Measurements from ENCODE around the gene TXNDC11.

TXNDC11 gene

DNA sequence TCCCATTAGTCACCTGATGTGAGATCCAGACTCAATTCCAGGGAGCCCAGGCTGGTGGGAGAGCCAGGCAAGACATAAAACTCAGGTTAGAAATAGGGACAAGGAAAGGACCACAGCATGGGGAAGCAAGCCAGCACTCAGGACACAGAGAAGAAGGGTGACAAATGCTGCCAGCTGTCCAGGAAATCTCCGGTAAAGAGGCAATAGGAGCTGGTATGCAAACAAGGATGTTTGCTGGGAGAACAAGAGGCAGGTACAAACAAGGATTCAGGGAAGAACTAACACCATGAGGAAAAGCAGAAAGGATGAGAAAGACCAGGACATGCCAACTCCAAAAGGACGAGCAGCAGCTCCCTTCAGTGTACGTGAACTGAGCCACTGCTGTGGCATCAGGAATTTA lies 10.2 kb upstream of the TXNDC11 start:
- DNase-seq, result no peak

DNA sequence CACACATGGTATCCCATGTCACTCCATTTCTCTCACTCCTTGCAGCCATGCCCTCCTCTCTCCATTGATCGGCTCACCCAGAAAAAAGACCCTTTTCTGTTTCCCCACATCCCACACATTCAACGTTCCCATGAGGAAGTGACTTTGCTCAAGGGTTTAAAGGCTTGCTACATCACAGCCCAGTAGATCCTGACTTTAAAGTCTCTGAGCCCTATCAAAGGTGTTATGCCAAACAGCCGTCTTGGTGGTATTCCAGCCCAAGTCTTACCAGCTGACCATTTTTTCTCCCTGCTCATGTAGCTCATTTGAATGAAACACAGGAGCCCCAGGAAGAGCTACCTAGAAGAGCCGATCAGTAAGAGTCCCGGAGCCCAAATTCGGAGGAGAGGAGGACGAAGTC lies 7.4 kb upstream of the TXNDC11 start:
- no peak for DNase-seq

DNA sequence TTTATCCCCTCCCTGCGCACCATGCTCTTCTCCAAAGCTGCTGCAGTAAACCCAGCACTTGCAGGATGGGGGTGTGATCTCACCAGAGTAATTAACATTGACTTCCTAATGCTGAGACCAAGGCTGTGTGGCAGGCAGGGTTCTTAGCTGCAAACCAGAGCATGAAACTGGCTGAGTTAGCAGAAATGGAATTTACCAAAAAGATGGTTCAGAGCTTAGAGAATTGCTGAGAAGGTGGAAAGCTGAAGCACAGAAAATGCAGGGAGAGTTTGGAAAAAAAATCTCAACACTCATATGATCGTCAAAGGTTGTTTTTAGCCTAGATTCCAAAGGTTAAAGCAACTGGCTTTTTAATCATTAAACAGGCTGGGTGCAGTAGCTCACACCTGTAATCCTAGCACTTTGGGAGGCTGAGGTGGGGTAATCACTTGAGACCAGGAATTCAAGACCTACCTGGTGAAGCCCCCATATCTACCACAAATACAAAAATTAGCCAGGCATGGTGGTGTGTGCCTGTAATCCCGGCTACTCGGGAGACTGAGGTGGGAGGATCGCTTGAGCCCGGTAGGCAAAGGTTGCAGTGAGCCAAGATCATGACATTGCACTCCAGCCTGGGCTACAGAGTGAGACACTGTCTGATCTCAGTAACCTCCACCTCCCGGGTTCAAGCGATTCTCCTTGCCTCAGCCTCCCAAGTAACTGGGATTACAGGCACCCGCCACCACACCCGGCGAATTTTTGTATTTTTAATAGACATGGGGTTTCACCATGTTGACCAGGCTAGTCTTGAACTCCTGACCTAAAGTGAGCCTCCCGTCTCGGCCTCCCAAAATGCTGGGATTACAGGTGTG lies 6.0 kb upstream of the TXNDC11 start:
- no peak for DNase-seq

DNA sequence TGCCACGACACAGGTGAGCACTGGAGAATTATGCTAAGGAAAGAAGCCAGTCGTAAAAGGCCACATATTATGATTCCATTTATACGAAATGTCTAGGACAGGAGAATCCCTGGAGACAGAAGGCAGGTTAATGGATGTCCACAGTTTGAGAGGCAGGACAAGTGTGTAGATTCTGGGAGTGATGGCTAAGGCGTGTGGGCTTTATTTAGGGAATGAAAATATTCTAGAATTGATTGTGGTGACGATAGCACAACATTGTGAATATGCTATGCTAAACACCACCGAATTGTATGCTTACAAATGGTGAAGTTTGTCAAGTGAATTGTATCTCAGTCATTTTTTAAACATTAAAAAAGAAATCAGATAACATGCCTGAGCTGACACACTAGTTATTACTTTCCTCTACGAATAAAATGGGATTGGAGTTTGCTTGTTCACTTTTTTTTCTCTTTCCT lies 5.3 kb upstream of the TXNDC11 start:
- DNase-seq, result no peak

DNA sequence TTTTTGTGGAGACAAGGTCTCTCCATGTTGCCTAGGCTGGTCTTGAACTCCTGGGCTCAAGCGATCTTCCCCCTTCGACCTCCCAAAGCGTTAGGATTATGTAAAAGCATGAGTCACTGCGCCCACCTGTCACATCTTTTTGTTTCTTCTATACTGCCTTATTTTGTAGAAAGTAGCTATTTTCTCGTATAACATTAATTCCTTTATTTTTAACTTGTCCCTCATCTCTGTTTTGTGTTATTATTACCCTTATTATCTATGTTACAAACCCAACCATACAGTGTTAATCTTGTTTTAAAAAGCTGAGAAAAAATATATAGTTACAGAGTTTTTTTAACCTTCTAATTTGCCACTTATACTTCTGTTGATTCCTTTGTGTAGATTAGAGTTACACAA lies 1.4 kb upstream of the TXNDC11 start:
- no peak for DNase-seq

DNA sequence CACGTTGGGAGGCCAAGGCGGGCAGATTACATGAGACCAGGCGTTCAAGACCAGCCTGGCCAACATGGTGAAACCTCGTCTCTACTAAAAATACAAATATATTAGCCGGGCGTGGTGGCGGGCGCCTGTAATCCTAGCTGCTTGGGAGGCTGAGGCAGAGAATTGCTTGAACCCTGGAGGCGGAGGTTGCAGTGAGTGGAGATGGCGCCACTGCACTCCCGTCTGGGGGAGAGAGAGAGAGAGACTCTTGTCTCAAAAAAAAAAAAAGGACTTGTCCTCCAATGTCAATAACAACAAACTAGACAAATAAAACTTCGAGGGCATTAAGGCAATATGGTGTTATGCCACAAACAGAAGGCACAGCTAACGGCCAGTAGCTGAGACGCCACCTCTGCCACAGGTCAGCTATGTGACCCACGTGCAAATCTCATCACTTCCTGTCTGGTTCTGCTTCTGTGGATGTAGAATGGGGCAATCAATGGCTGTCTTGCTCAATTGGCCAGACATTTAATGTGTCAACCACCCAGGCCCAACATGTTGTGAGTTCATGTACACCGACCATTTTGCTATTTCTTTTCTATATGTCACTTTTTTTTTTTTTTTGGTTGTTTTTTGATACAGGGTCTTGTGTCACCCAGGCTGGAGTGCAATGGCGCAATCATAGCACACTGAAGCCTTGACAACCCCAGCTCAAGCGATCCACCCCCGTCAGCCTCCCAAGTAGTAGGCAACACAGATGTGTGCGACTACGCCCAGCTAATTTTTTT lies 834 bp upstream of the TXNDC11 start:
- DNase-seq, result peak; percentile 47

DNA sequence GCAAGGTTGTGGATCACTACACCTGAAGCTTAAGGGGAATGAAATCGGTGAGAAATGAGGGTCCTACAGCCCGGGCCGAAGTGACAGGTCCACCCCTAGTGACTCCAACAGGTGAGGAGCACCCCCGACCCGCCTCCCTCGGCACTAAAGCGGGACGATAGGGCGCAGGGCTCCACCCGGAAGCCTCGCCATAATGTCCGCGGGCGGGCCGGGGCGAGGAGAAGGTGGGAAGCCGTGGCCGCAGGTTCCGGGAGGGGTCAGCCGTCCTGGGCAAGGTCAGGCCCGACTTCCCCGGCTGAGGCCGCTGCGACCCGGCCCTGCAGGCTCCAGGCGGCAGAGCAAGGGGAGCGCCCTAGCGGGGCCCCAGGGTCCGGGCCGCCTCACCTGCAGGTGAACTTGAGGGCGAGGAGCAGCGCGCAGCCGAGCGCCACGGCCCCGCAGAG lies 543 bp downstream of the TXNDC11 start:
- DNase-seq, result peak; percentile 30

DNA sequence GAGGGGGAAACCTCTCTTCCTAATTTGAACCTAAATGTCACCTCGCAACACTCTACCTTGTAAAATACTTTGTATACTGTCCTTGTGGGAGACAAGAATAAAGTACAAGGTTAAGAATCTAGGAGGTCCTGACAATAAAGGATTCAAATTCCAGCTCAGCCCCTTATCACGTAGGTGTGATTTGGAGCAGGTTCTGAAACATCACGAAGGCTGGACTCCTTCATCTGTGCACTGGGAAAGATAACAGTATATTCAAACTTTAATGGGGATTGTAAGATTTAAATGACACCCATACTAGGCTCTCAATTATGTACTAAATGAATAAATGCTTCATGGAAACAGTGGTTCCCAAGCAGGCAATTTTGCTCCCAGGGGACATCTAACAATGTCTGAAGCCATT lies 2.1 kb downstream of the TXNDC11 start:
- DNase-seq, result no peak

DNA sequence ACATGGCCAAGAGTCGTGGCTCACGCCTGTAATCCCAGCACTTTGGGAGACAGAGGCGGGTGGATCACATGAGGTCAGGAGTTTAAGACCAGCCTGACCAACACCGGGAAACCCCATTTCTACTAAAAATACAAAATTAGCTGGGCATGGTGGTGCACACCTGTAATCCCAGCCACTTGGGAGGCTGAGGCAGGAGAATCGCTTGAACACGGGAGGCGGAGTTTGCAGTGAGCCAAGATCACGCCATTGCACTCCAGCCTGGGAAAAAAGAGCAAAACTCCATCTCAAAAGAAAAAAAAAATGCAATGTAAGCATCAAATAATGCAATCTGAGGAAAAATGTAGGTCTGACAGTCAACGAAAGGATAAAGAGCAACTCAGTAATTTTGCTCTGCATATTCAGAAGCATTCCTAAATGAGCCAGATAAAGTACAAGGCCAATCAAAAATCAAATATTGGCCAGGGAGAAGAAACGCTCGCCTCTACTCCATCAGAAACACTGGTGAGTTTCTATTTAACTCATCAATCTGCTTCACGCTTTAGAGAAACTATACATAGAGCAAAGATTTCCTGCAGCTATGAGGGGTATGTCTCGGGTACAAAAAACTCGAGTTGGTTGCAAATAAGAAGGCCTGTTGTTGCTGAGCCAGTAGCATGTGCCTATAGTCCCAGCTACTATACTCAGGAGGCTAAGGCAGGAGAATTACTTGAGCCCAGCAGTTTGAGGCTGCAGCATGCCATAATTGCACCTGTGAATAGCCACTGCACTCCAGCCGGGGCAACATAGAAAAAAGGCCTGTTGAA lies 3.7 kb downstream of the TXNDC11 start:
- no peak for DNase-seq

DNA sequence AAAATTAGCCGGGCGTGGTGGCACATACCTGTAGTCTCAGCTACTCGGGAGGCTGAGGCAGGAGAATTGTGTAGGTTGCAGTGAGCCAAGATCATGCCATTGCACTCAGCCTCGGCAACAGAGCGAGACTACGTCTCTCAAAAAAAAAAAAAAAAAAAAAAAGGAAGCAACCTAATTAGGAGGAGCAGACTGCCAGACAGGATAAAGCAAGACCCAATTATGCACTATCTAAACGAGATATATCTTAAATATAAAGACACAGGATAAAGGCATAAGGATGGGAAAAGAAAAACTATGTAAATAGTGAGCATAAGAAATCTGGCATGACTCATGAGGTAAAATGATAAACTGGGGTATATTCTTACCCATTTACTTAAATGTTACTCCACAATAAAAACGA lies 4.9 kb downstream of the TXNDC11 start:
- DNase-seq, result no peak

DNA sequence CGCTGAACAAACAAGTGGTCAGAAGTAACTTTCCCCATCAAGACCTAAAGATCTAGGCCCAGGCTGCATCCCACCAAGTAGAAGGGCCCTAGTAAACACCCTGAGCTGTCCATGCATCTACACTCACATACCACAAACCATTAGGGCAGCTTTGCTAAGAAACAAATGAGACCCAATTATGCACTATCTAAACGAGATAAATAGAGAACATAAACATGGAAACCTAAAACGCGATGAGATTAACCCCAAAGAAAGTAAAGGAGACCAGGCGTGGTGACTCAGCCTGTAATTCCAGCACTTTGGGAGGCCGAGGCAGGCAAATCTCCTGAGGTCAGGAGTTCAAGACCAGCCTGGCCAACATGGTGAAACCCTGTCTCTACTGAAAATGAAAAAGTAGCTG lies 5.8 kb downstream of the TXNDC11 start:
- no peak for DNase-seq

DNA sequence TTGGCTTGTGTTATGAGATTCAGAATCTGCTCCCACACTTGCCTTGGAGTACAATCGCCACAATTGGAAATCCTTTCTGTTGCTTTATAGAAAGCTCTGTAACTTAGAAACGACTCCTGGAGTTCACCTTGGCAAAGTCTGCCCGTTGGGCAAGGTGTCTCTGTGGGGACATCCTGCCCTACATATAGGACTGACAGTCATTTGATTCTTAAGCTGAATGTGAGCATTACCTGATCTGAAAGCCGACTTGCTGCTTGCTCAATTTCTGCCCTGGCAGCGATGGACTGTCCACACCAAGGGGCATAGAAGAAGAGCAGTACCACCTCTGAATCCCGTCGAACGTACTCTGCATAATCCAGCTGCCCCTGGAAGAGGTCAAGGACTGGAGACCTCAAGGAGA lies 6.9 kb downstream of the TXNDC11 start:
- DNase-seq, result no peak

DNA sequence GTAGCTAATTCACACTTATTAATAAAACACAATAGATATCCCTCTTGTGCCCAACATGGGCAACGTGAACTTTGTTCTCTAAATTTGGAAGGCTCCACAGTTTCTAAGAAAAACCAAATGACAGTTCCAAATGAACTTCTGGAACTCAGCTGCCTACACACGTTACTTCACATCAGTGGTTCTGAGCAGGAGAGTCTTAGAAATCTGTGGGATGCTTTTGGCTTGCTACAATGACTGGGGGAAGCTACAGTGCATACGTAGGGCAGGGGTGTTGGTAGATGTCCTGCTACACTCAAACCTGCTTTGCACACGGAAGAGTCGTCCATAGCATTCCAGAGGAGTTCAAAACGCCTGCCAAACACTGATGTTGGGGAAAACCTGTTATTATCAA lies 8.0 kb downstream of the TXNDC11 start:
- DNase-seq, result no peak

DNA sequence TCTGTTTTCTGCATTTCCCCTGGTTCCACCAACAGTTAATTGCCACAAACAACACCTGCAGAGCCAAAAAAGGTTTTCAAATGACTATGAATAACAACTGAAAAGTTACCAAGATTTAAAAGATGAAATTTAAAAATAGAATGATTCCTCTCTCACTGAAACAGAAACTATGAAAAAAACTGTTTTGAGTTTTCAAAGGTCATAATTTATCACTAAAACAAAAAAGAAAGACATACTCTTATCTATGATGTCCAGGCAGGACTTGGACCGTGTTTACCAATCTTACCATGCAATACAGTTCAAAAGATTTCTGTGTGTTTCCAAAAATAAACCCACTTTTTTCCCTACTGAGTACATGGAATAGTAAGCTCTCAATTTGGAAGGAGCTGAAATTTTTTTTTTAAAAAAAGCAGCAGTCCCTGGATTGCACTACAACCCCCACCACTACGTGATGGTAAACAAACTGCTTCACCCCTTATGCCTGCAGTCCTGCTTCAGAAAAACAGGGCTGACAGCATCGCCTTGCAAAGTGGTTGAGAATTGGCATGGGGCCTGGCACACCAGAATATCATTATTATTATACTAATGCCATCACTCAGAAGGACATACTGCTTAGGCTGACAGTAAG lies 8.5 kb downstream of the TXNDC11 start:
- DNase-seq, result peak; percentile 65

DNA sequence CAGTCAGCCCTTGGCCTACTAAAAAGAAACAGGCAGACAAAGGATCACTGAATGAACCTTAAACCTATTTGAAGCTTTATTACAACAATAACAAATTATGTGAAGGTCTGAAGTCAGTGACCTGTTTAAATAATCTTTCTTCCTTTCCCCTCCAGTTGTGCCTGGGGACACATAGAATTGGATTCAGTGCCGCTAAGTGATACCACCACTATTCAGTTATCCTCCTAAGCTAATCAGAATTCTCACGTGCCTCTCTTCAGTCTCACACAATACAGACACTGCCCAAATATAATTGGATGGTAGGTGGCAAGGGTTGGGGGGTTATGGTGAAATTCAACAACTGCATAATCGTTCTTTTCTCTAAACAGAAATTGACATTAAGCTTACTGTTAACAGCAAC lies 11.4 kb downstream of the TXNDC11 start:
- DNase-seq, result no peak

DNA sequence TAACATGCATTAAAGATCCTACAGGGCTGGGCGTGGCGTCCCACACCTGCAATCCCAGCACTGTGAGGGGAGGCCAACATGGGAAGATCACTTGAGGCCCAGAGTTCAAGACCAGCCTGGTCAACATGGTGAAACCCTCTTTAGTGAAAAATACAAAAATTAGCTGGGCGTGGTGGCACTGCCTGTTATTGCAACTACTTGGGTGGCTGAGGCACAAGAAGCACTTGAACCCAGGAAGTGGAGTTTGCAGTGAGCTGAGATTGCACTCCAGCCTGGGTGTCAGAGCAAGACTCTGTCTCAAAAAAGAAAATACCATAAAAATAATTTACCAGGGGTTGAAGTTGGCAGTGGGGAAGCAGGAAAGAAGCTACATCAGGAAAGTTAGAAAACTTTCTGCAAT lies 12.9 kb downstream of the TXNDC11 start:
- no peak for DNase-seq

DNA sequence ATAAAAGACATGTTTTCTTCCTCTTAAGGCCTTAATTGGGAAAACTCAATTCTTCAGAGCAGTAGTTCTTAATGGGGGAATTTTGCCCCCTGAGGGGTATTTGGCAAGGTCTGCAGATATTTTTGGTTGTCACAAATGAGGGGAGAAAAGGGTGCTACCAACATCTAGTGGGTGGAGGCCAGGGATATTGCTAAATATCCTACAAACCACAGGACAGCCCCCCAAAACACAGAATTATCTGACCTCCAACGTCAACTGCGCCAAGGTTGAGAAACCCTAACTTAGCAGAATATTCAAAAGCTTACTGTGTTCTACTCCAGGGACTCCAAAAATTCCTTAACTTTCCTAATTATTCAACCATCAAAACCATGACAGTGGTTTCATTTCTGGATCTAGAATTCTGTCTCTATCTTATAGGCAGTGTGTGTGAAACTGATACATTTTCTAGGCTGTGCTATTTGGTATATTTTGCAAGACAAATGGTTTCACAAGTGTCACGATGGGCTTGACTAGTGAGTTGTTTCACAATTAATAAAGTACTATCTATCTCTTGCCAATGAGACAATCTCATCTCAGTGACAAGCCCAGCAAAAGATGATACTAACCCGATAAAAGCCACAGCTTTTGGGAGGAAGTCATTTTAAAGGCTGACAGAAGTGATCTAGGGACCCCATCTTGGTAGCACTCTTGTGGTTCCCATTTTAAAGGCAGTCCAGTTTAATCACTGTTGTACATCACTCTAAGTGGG lies 14.7 kb downstream of the TXNDC11 start:
- peak; percentile 60 for DNase-seq

DNA sequence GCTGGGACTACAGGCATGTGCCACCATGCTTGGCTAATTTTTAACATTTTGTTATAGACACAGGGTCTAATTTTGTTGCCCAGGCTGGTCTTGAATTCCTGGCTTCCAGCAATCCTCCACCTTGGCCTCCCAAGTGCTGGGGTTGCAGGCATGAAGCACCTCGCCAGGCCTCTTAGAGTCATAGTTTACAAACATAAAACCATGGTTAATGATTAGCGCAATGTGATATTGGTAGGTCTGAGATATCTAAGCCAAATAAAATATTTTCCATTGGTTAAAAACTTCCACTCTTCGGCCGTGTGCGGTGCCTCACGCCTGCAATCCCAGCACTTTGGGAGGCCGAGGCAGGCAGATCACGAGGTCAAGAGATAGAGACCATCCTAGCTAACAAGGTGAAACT lies 16.6 kb downstream of the TXNDC11 start:
- DNase-seq, result no peak

DNA sequence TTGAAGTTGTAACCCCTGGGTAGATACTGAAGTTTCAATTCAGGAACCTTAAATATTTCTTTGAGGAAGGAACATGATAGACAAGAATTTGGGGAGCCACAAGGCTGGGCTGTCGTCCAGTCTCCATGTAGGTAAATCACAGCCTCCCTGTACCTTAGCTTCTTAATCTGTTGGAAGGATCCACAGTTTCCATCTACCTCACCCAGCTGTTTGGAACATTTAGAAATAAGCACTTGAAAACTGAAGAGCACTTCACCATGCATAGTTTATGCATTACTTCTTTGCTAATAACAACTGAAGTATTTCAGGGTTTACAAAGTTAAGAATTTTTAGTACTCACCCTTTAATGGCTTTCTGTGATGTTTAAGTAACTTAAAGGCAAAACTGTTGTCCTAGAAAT lies 17.2 kb downstream of the TXNDC11 start:
- no peak for DNase-seq

DNA sequence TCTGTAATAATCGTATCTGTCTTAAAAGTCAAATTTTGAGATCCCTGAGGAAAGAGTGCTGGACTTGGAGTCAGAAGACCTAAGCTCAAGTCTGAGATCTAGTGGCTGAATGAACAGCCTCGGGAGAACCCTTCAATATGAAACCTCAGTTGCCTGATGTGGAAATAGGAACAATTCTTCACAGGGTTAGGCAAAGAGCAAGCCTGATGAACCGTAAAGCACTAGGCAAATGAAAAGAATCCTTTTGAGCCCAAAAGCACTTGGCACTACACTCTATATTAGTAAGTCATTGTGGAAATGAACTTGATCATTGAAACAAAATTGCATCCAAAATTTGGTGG lies 20.2 kb downstream of the TXNDC11 start:
- DNase-seq, result no peak

DNA sequence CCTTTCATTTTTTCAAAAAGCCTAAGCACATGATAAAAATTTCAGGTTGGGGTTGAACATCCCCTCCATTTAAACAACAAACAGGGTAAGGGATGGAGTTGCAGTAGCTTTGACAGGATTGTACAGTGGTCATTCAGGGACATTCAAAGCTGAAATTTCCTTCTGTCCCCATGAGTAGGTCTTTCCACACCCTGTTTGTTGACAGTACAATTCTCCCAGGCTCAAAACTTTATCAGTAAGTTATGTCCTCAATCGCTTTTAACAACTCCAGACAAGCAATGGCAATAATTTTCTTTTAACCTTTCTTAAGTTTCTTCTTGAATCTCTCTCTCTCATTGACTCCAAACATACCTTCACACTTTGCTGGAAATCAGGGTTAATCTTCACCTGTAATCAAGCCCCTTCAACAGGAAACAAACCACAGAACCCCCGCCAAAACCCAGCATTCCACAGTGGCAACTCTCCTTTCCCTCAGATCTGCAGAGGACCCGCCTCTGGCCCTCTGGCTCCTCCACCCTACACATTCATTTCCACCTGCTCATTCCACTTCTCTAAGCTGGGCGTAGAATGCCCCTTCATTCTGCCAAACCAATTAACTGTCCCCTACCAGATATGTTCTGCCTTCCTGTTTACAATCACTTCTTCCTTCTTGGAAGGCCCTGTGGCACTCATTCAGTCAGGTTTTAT lies 20.7 kb downstream of the TXNDC11 start:
- DNase-seq, result no peak

DNA sequence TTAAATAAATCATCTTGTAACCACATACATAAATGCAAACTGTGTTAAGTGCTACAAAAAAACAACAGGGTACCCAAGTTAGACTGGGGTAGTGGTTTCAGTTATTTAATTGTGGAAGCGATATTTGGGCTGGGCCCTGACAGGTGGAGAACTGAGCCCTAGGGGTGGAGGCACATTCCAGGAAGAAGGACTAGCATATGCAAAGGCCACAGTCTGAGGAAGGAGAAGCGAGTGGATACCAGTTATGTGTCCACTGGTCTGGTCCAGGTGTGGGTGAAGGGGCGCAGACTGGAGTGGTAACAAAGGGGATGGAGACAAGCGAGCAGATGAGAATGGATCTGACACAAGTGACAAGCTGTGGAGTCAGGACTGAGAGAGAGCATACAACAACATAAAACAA lies 22.9 kb downstream of the TXNDC11 start:
- no peak for DNase-seq
